ENCODE measurements around the gene CWH43. TPM values are rescaled to one million over a fixed set of nuclear protein-coding genes. Genes with fewer than 3 reads are reported as not detected.
"Not testable (repeated sequence)": the region's sequence is repeated elsewhere in the genome, so short reads cannot be mapped to it uniquely, and the experiment has no call there.

CWH43 gene
- total and polyA plus RNA-seq, 10 of the 15 experiments (the other 5 are each of a cell fraction or from before 2014, with no cell fraction given), result not detected

DNA sequence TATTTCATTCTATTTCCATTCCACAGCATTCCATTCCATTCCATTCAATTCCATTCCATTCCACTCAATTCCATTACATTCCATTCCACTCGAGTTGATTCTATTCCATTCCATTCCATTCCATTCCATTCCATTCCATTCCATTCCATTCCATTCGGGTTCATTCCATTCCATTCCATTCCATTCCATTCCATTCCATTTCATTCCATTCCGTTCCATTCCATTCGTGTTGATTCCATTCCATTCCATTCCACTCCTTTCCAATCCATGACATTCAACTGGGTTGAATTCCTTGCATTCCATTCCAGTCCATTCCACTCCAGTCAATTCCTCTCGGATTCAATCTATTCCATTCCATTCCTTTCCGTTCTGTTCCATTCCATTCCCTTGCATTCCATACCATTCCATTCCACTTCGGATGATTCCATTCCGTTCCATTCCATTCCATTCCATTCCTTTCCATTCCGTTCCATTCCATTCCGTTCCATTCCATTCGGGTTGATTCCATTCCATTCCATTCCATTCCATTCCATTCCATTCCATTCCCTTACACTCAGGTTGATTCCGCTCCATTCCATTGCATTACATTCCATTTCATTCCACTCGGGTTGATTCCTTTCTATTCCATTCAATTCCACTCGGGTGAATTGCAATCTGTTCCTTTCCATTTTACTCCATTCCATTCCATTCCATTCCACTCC lies 117.5 kb downstream of the CWH43 start:
- TF ChIP-seq EED (IDR thresholded peaks at IDR 0.05; ENCODE audit: low read depth), result peak; percentile 30; the same call in 1 of the 2 replicates
- in situ Hi-C loops (cut with MboI); H3K36me3 ChIP-seq (ENCODE audit: control insufficient read depth in 2 of 2, insufficient read depth in 2 of 2, low read length in 1 of 2); RAD21 ChIA-PET (ENCODE audit: unreplicated experiment); H3K79me2 ChIP-seq (ENCODE audit: control insufficient read depth, insufficient read depth, low read length); BruUV-seq (replicated peaks); intact Hi-C loops (cut with micrococcal nuclease; ENCODE audit: unreplicated experiment); H3K27ac ChIP-seq (ENCODE audit: control insufficient read depth, insufficient read depth); DNase-seq (ENCODE audit: low read depth, low spot score); SMC1A ChIA-PET (ENCODE audit: uncharacterized antibody, unreplicated experiment); CTCF ChIA-PET; H3K4me2 ChIP-seq (ENCODE audit: control insufficient read depth, insufficient read depth); H4K20me1 ChIP-seq (ENCODE audit: control insufficient read depth, insufficient read depth); H2AFZ ChIP-seq (ENCODE audit: control insufficient read depth, low read depth, low read length); H3K4me1 ChIP-seq (ENCODE audit: control insufficient read depth, insufficient read depth, low read length); H3K27me3 ChIP-seq (replicated peaks in 1 of 2; ENCODE audit: control insufficient read depth in 2 of 2, insufficient read depth in 2 of 2, low read length in 1 of 2); FAIRE-seq; POLR2A ChIA-PET; H3K9me3 ChIP-seq (replicated peaks; ENCODE audit: control insufficient read depth, insufficient read depth, low read length); H3K4me3 ChIP-seq; H3K9ac ChIP-seq (ENCODE audit: control insufficient read depth, insufficient read depth, low read length): not testable (repeated sequence)
- peak; percentile 42; the same call in 2 of the 3 replicates for ATAC-seq
- 34% methylated on average over 14 of the region's 14 CpGs for WGBS (ENCODE audit: insufficient coverage, insufficient replicate concordance, low lambda C conversion rate, missing lambda C conversion rate)

DNA sequence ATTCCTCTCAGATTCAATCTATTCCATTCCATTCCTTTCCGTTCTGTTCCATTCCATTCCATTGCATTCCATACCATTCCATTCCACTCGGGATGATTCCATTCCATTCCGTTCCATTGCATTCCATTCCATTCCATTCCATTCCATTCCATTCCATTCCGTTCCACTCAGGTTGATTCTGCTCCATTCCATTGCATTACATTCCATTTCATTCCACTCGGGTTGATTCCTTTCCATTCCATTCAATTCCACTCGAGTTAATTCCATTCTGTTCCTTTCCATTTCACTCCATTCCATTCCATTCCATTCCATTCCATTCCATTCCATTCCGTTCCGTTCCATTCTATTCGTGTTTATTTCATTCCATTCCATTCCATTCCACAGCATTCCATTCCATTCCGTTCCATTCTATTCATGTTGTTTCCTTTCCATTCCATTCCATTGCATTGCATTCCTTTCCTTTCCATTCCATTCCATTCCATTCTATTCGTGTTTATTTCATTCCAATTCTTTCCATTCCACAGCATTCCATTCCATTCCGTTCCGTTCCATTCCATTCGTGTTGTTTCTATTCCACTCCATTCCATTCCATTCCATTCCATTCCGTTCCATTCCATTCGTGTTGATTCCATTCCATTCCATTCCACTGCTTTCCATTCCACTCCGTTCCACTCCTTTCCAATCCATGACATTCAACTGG lies 118.3 kb downstream of the CWH43 start:
- H4K20me1 ChIP-seq (ENCODE audit: control insufficient read depth, insufficient read depth); POLR2A ChIA-PET; H2AFZ ChIP-seq (ENCODE audit: control insufficient read depth, low read depth, low read length); H3K9ac ChIP-seq (ENCODE audit: control insufficient read depth, insufficient read depth, low read length); H3K9me3 ChIP-seq (replicated peaks; ENCODE audit: control insufficient read depth, insufficient read depth, low read length); RAD21 ChIA-PET (ENCODE audit: unreplicated experiment); DNase-seq (ENCODE audit: low read depth, low spot score); intact Hi-C loops (cut with micrococcal nuclease; ENCODE audit: unreplicated experiment); H3K27me3 ChIP-seq (replicated peaks in 1 of 2; ENCODE audit: control insufficient read depth in 2 of 2, insufficient read depth in 2 of 2, low read length in 1 of 2); H3K27ac ChIP-seq (ENCODE audit: control insufficient read depth, insufficient read depth); H3K36me3 ChIP-seq (ENCODE audit: control insufficient read depth in 2 of 2, insufficient read depth in 2 of 2, low read length in 1 of 2); SMC1A ChIA-PET (ENCODE audit: uncharacterized antibody, unreplicated experiment); H3K79me2 ChIP-seq (ENCODE audit: control insufficient read depth, insufficient read depth, low read length); FAIRE-seq; BruUV-seq (replicated peaks); CTCF ChIA-PET; in situ Hi-C loops (cut with MboI); H3K4me2 ChIP-seq (ENCODE audit: control insufficient read depth, insufficient read depth); H3K4me3 ChIP-seq; H3K4me1 ChIP-seq (ENCODE audit: control insufficient read depth, insufficient read depth, low read length): not testable (repeated sequence)
- peak; percentile 10; the same call in 1 of the 2 replicates for TF ChIP-seq EED (IDR thresholded peaks at IDR 0.05; ENCODE audit: low read depth)
- peak; percentile 29; the same call in 1 of the 3 replicates for ATAC-seq
- 40% methylated on average over 17 of the region's 17 CpGs for WGBS (ENCODE audit: insufficient coverage, insufficient replicate concordance, low lambda C conversion rate, missing lambda C conversion rate)

DNA sequence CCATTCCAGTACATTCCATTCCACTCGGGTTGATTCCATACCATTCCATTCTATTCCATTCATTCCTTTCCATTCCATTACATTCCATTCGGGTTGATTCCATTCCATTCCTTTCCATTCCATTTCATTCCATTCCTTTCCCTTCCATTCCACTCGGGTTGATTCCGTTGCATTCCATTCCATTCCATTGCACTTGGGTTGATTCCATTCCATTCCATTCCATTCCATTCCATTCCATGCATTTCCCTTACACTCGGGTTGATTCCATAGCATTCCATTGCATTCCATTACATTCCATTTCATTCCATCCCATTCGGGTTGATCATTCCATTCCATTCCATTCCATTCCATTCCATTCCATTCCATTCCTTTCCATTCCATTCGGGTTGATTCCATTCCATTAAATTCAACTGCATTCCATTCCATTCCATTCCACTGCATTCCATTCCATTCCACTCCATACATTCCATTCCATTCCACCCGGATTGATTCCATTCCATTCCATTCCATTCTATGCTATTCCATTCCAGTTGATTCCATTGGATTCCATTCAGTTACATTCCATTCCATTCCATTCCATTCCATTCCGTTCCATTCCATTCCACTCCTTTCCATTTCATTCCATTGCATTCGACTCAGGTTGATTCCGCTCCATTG lies 119.3 kb downstream of the CWH43 start:
- H4K20me1 ChIP-seq (ENCODE audit: control insufficient read depth, insufficient read depth); H3K4me3 ChIP-seq; CTCF ChIA-PET; H3K36me3 ChIP-seq (ENCODE audit: control insufficient read depth in 2 of 2, insufficient read depth in 2 of 2, low read length in 1 of 2); BruUV-seq (replicated peaks); H3K9me3 ChIP-seq (replicated peaks; ENCODE audit: control insufficient read depth, insufficient read depth, low read length); H2AFZ ChIP-seq (ENCODE audit: control insufficient read depth, low read depth, low read length); H3K4me1 ChIP-seq (ENCODE audit: control insufficient read depth, insufficient read depth, low read length); ATAC-seq; H3K27ac ChIP-seq (ENCODE audit: control insufficient read depth, insufficient read depth); SMC1A ChIA-PET (ENCODE audit: uncharacterized antibody, unreplicated experiment); H3K27me3 ChIP-seq (replicated peaks in 1 of 2; ENCODE audit: control insufficient read depth in 2 of 2, insufficient read depth in 2 of 2, low read length in 1 of 2); FAIRE-seq; H3K9ac ChIP-seq (ENCODE audit: control insufficient read depth, insufficient read depth, low read length); H3K4me2 ChIP-seq (ENCODE audit: control insufficient read depth, insufficient read depth); DNase-seq (ENCODE audit: low read depth, low spot score); H3K79me2 ChIP-seq (ENCODE audit: control insufficient read depth, insufficient read depth, low read length); in situ Hi-C loops (cut with MboI); intact Hi-C loops (cut with micrococcal nuclease; ENCODE audit: unreplicated experiment); POLR2A ChIA-PET; RAD21 ChIA-PET (ENCODE audit: unreplicated experiment): not testable (repeated sequence)
- 34% methylated on average over 11 of the region's 11 CpGs for WGBS (ENCODE audit: insufficient coverage, insufficient replicate concordance, low lambda C conversion rate, missing lambda C conversion rate)

Data from GM12878 (cell line).